H1 (cell line): ENCODE results near the gene PAQR9. TPM values are rescaled to one million over a fixed set of nuclear protein-coding genes. Genes with fewer than 3 reads are reported as not detected.

Experiments used
- CHD1 ChIP-seq: IDR thresholded peaks from 2 replicates; pipeline ENCODE4 v1.6.1; 2012; ENCODE audit warnings: low read depth, low read length, improper control_type of control experiment
- KDM5A ChIP-seq: fragments of 200-600 bp; IDR thresholded peaks from 2 replicates; pipeline ENCODE4 v1.7.1; 2012; ENCODE audit warnings: mild to moderate bottlenecking, low read length, inconsistent platforms, mixed read lengths
- POLR2A ChIP-seq, 2 experiments: IDR thresholded peaks; 1 replicate in 1 of 2; 2 replicates in 1 of 2; pipeline ENCODE4 v1.6.1; 2011; ENCODE audit warnings: low read depth in 2 of 2, low read length in 2 of 2, mild to moderate bottlenecking in 2 of 2; ENCODE audit errors: control extremely low read depth in 1 of 2
- RNF2 ChIP-seq: fragments of 200-900, 300-1000 bp; sonication (generic); IDR thresholded peaks from 2 replicates; pipeline ENCODE4 v1.7.1; 2016; ENCODE audit warnings: borderline replicate concordance, low read depth, mild to moderate bottlenecking, antibody characterized with exemption, low read length; ENCODE audit not compliant: poor library complexity, severe bottlenecking; ENCODE audit errors: missing control alignments
- RXRA ChIP-seq: IDR thresholded peaks from 2 replicates; pipeline ENCODE4 v1.6.1; 2011; ENCODE audit warnings: low read depth, mild to moderate bottlenecking, low read length, moderate library complexity; ENCODE audit not compliant: insufficient read depth
- polyA plus RNA-seq, 7 experiments: library from polyadenylated mRNA; depleted of rRNA in 3 of 7; stranded (reverse) in 5 of 7; unstranded in 2 of 7; fragments of >200 nt in 5 of 7; fragments of 200-250 nt in 2 of 7; gene quantifications; 1 replicate in 5 of 7; 2 replicates in 1 of 7; 4 replicates in 1 of 7; pipeline versions ENCODE4 v1.2.1 to v1.2.3, GENCODE V29; 2011 to 2013; ENCODE audit warnings: missing spikeins in 2 of 7, mixed read lengths in 2 of 7
- total RNA-seq: library from RNA; stranded (reverse); fragmentation: NEBNext Ultra II Directional; extraction: Animal tissue kit (Norgen Biotek cat#: 25700); gene quantifications from 2 replicates; pipeline ENCODE4 v1.2.1, GENCODE V29; 2021
- TF ChIP-seq, protein P1 (sequence below): fragments of 300-600 bp; sonication (generic); IDR thresholded peaks from 2 replicates; pipeline ENCODE4 v1.7.1; 2012; ENCODE audit warnings: low read length, moderate library complexity, mild to moderate bottlenecking, inconsistent platforms; ENCODE audit not compliant: insufficient replicate concordance

PAQR9 gene
- total and polyA plus RNA-seq, 2 of the 8 experiments (the other 6 are each of a cell fraction or from before 2014, with no cell fraction given) = 2.6 to 5.2 TPM

DNA sequence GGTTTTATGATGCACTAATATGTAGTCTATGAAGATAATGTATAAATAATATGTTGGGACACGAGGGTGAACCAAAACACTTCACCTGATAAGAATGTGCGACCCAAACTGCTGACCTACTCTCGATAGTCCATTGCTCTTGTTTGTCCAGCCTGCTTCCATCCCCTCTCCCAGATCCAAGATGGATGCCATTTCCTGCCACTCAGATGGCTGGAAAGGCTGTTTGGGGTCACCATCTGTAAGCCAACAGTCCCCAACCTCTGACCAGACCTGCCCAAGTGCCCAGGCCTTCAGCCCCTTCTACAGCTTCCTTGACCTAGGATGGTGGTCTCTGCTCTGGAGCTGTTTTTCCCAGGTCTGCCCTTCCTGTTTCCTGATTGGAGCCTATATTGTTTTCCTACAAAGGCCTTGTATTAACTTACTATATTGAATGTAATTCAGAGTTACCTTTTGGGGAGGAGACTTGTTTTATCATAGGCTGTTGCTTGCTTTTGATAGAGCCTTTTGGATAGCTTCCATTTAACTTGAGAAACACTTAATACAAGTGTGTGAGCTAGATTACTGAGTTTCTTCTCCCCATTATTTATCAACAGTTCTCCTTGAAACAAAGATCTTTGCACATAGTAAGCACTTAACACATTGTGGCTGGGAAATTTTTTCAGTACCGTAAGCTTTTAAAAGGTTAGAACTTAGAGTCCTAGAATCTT, 5.0 kb upstream of the PAQR9 start (continued):
- TF ChIP-seq RNF2 (no peak), KDM5A (no peak), POLR2A (IDR thresholded peaks at IDR 0.05; ENCODE audit: control extremely low read depth in 1 of 2, low read depth in 2 of 2, low read length in 2 of 2) (no peak), CHD1 (no peak), RXRA (no peak)
- TF ChIP-seq, protein P1, sequence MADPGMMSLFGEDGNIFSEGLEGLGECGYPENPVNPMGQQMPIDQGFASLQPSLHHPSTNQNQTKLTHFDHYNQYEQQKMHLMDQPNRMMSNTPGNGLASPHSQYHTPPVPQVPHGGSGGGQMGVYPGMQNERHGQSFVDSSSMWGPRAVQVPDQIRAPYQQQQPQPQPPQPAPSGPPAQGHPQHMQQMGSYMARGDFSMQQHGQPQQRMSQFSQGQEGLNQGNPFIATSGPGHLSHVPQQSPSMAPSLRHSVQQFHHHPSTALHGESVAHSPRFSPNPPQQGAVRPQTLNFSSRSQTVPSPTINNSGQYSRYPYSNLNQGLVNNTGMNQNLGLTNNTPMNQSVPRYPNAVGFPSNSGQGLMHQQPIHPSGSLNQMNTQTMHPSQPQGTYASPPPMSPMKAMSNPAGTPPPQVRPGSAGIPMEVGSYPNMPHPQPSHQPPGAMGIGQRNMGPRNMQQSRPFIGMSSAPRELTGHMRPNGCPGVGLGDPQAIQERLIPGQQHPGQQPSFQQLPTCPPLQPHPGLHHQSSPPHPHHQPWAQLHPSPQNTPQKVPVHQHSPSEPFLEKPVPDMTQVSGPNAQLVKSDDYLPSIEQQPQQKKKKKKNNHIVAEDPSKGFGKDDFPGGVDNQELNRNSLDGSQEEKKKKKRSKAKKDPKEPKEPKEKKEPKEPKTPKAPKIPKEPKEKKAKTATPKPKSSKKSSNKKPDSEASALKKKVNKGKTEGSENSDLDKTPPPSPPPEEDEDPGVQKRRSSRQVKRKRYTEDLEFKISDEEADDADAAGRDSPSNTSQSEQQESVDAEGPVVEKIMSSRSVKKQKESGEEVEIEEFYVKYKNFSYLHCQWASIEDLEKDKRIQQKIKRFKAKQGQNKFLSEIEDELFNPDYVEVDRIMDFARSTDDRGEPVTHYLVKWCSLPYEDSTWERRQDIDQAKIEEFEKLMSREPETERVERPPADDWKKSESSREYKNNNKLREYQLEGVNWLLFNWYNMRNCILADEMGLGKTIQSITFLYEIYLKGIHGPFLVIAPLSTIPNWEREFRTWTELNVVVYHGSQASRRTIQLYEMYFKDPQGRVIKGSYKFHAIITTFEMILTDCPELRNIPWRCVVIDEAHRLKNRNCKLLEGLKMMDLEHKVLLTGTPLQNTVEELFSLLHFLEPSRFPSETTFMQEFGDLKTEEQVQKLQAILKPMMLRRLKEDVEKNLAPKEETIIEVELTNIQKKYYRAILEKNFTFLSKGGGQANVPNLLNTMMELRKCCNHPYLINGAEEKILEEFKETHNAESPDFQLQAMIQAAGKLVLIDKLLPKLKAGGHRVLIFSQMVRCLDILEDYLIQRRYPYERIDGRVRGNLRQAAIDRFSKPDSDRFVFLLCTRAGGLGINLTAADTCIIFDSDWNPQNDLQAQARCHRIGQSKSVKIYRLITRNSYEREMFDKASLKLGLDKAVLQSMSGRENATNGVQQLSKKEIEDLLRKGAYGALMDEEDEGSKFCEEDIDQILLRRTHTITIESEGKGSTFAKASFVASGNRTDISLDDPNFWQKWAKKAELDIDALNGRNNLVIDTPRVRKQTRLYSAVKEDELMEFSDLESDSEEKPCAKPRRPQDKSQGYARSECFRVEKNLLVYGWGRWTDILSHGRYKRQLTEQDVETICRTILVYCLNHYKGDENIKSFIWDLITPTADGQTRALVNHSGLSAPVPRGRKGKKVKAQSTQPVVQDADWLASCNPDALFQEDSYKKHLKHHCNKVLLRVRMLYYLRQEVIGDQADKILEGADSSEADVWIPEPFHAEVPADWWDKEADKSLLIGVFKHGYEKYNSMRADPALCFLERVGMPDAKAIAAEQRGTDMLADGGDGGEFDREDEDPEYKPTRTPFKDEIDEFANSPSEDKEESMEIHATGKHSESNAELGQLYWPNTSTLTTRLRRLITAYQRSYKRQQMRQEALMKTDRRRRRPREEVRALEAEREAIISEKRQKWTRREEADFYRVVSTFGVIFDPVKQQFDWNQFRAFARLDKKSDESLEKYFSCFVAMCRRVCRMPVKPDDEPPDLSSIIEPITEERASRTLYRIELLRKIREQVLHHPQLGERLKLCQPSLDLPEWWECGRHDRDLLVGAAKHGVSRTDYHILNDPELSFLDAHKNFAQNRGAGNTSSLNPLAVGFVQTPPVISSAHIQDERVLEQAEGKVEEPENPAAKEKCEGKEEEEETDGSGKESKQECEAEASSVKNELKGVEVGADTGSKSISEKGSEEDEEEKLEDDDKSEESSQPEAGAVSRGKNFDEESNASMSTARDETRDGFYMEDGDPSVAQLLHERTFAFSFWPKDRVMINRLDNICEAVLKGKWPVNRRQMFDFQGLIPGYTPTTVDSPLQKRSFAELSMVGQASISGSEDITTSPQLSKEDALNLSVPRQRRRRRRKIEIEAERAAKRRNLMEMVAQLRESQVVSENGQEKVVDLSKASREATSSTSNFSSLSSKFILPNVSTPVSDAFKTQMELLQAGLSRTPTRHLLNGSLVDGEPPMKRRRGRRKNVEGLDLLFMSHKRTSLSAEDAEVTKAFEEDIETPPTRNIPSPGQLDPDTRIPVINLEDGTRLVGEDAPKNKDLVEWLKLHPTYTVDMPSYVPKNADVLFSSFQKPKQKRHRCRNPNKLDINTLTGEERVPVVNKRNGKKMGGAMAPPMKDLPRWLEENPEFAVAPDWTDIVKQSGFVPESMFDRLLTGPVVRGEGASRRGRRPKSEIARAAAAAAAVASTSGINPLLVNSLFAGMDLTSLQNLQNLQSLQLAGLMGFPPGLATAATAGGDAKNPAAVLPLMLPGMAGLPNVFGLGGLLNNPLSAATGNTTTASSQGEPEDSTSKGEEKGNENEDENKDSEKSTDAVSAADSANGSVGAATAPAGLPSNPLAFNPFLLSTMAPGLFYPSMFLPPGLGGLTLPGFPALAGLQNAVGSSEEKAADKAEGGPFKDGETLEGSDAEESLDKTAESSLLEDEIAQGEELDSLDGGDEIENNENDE = no peak
